ENCODE data around the gene LRTM2.
"Not testable (repeated sequence)": the region's sequence is repeated elsewhere in the genome, so short reads cannot be mapped to it uniquely, and the experiment has no call there.

GRCh38 chr12:1817928-1818327 is 2.4 kb upstream of the LRTM2 start:
- not testable (repeated sequence) for TF ChIP-seq CTCF (conservative IDR thresholded peaks at IDR 0.05; ENCODE audit: low read length); EZH2phosphoT487 (IDR thresholded peaks at IDR 0.05; ENCODE audit: borderline replicate concordance, low read depth, low read length)
